Suprapubic skin (tissue), 4 donors: ENCODE measurements around the gene DCST2. TPM values are rescaled to one million over a fixed set of nuclear protein-coding genes. Genes with fewer than 3 reads are reported as not detected.

Experiments used
- DNase-seq, 2 donors: peaks; one replicate each; pipeline ENCODE4 v3.0.0-alpha.2; 2019; ENCODE audit warnings: low spot score in 2 of 2
- H3K27ac ChIP-seq: fragments of 200-600 bp; sonication (generic); one replicate; pipeline ENCODE4 v1.5.1; 2019
- H3K27me3 ChIP-seq: fragments of 200-600 bp; sonication (generic); one replicate; pipeline ENCODE4 v1.5.1; 2019
- H3K36me3 ChIP-seq: fragments of 200-600 bp; sonication (generic); one replicate; pipeline ENCODE4 v1.5.1; 2019
- H3K4me1 ChIP-seq: fragments of 200-600 bp; sonication (generic); one replicate; pipeline ENCODE4 v1.5.1; 2019
- H3K4me3 ChIP-seq: fragments of 200-600 bp; sonication (generic); one replicate; pipeline ENCODE4 v1.5.1; 2019; ENCODE audit warnings: mild to moderate bottlenecking
- H3K9me3 ChIP-seq: fragments of 200-600 bp; sonication (generic); one replicate; pipeline ENCODE4 v1.5.1; 2019
- CTCF ChIP-seq, 2 donors: fragments of 200-600 bp in 1 of 2; fragments of 450-650 bp in 1 of 2; sonication (generic) in 1 of 2; IDR thresholded peaks; one replicate each; pipeline ENCODE4 v1.5.1; 2016 to 2019; ENCODE audit warnings: antibody characterized with exemption in 2 of 2, mild to moderate bottlenecking in 1 of 2, moderate library complexity in 1 of 2
- EP300 ChIP-seq: sonication (generic); formaldehyde crosslinking; IDR thresholded peaks from one replicate; pipeline ENCODE4 v1.6.1; 2017; ENCODE audit warnings: antibody characterized with exemption
- POLR2A ChIP-seq, 2 donors: fragments of 450-650 bp; IDR thresholded peaks; one replicate each; pipeline ENCODE4 v1.6.1; 2017; ENCODE audit warnings: antibody characterized with exemption in 2 of 2, mild to moderate bottlenecking in 2 of 2, moderate library complexity in 2 of 2
- POLR2AphosphoS5 ChIP-seq, 3 donors: sonication (generic); formaldehyde crosslinking; IDR thresholded peaks; one replicate each; pipeline ENCODE4 v1.6.1; 2017; ENCODE audit warnings: antibody characterized with exemption in 3 of 3
- WGBS: methylation state at CpG from one replicate; pipeline ENCODE4 v1.1.5; 2018; 5-methylcytosine and 5-hydroxymethylcytosine counted together
- total RNA-seq, 4 donors: library from RNA; depleted of rRNA; stranded (reverse); fragments of >200 nt; gene quantifications; one replicate each; pipeline ENCODE4 v1.1.0, GENCODE V29; 2016

Gene DCST2
- total RNA-seq, 4 donors from 2014 or later, result 13.4 to 36.0 (median 14.5) TPM

GRCh38 chr1:155076371-155076770, 42.8 kb upstream of the DCST2 start:
- no peaks in the 10 kb centered on the region for H3K36me3 ChIP-seq
- TF ChIP-seq CTCF (IDR thresholded peaks at IDR 0.05), result no peak
- no peak for TF ChIP-seq POLR2A (IDR thresholded peaks at IDR 0.05)
- no peak for TF ChIP-seq EP300
- TF ChIP-seq POLR2AphosphoS5 (IDR thresholded peaks at IDR 0.05), result no peak
- no peak overlapping the region for H3K4me3 ChIP-seq
- 100% methylated on average over 1 of the region's 1 CpG for WGBS
- H3K4me1 ChIP-seq, result peaks cover 88% of the 10 kb centered on the region
- H3K27me3 ChIP-seq, result peaks cover 23% of the 10 kb centered on the region
- H3K27ac ChIP-seq, result peak overlapping the region; percentile 10
- H3K9me3 ChIP-seq, result no peaks in the 10 kb centered on the region
- no peak for DNase-seq

GRCh38 chr1:155075535-155075934, 42.0 kb upstream of the DCST2 start:
- Histone ChIP-seq H3K27ac (peak overlapping the region; percentile 38), H3K4me3 (no peak overlapping the region), H3K36me3 (no peaks in the 10 kb centered on the region), H3K9me3 (no peaks in the 10 kb centered on the region), H3K27me3 (peaks cover 15% of the 10 kb centered on the region), H3K4me1 (peaks cover 88% of the 10 kb centered on the region)
- no peak for DNase-seq
- WGBS, result 45% methylated on average over 5 of the region's 5 CpGs
- TF ChIP-seq CTCF (IDR thresholded peaks at IDR 0.05) (no peak), EP300 (no peak), POLR2AphosphoS5 (IDR thresholded peaks at IDR 0.05) (no peak), POLR2A (IDR thresholded peaks at IDR 0.05) (no peak)

- no peak for DNase-seq
- Histone ChIP-seq H3K27me3 (no peaks in the 10 kb centered on the region), H3K9me3 (no peaks in the 10 kb centered on the region), H3K27ac (peak overlapping the region; percentile 80), H3K4me1 (peaks cover 81% of the 10 kb centered on the region), H3K36me3 (peaks cover 5% of the 10 kb centered on the region), H3K4me3 (no peak overlapping the region)
- 38% methylated on average over 2 of the region's 3 CpGs for WGBS
- no peak for TF ChIP-seq POLR2AphosphoS5 (IDR thresholded peaks at IDR 0.05)
- no peak for TF ChIP-seq CTCF (IDR thresholded peaks at IDR 0.05)
- no peak for TF ChIP-seq EP300
- no peak for TF ChIP-seq POLR2A (IDR thresholded peaks at IDR 0.05)
These were observed 40.0 kb upstream of the DCST2 start for GRCh38 chr1:155073377-155074242.

- no peak for DNase-seq
- no peak for TF ChIP-seq POLR2A (IDR thresholded peaks at IDR 0.05)
- no peak for TF ChIP-seq POLR2AphosphoS5 (IDR thresholded peaks at IDR 0.05)
- TF ChIP-seq EP300, result no peak
- H3K27ac ChIP-seq, result peak overlapping the region; percentile 80
These were observed 39.1 kb upstream of the DCST2 start for GRCh38 chr1:155072531-155073289.

GRCh38 chr1:155071701-155072100, 38.1 kb upstream of the DCST2 start:
- Histone ChIP-seq H3K4me1 (peaks cover 65% of the 10 kb centered on the region), H3K36me3 (peaks cover 11% of the 10 kb centered on the region), H3K27ac (peak overlapping the region; percentile 80), H3K27me3 (no peaks in the 10 kb centered on the region), H3K9me3 (no peaks in the 10 kb centered on the region), H3K4me3 (no peak overlapping the region)
- DNase-seq, result peak in 1 of 2 donors; percentile 67
- TF ChIP-seq EP300, result no peak
- TF ChIP-seq POLR2A (IDR thresholded peaks at IDR 0.05), result no peak
- no peak for TF ChIP-seq CTCF (IDR thresholded peaks at IDR 0.05)
- no peak for TF ChIP-seq POLR2AphosphoS5 (IDR thresholded peaks at IDR 0.05)
- 63% methylated on average over 14 of the region's 14 CpGs for WGBS

More at GRCh38 chr1:155072531-155073289, 39.1 kb upstream of the DCST2 start:
- H3K27me3 ChIP-seq, result no peaks in the 10 kb centered on the region
- H3K4me1 ChIP-seq, result peaks cover 72% of the 10 kb centered on the region
- peaks cover 10% of the 10 kb centered on the region for H3K36me3 ChIP-seq
- no peak overlapping the region for H3K4me3 ChIP-seq
- H3K9me3 ChIP-seq, result no peaks in the 10 kb centered on the region
- WGBS, result 46% methylated on average over 7 of the region's 7 CpGs
